ENCODE measurements around the gene DNAJB6. TPM values are rescaled to one million over a fixed set of nuclear protein-coding genes. Genes with fewer than 3 reads are reported as not detected.

The DNAJB6 gene
- total RNA-seq, 1 donor from 2014 or later, result 128 TPM

DNA sequence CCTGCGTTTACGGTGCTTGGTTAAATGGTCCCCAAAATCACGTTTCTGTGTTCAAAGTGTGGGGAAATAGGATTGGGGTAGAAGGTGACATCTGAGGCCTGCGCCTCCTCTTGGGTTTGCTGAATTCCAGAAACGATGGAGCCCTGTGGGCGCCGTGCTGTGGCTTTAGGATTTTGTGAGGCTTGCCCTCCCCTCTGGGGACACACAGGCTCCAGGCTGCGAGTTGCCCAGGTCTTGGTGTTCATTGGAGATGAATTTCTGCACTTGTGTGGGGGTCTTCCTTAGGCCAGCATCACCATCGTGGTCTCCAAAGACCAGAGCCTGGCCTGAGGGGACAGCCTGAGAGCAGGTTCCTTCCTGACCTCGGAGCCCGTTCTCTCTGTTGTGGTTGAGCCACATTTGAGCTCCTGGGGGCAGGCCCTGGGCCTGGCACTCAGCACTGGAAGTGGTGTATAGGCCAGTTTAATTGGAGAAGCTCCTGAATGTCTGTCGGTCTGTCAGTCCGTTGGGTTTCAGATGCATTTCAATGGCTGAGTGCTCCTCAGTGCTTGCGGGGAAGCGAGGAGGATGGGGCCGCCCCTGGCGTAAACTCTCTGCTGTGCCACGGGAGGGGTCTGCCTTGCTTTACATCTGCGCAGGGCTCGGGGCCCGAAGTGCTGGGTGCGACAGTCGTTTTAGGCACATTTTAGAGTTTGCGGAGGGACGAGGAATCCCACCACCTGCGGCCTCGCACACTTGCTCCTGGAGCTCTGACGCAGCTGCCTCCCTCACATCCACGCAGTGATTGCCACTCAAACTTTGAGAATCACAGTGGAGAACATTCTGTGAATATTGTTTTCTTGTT lies 71.7 kb downstream of the DNAJB6 start:
- DNase-seq, result no peak
- Mint-ChIP-seq H3K4me1 (peaks cover 18% of the 10 kb centered on the region), H3K27ac (no peak overlapping the region), H3K27me3 (no peaks in the 10 kb centered on the region), H3K4me3 (no peak overlapping the region), H3K36me3 (ENCODE audit: low read depth) (peaks cover 9% of the 10 kb centered on the region), H3K9me3 (no peaks in the 10 kb centered on the region)
- intact Hi-C loops (cut with micrococcal nuclease), result no loop called here

DNA sequence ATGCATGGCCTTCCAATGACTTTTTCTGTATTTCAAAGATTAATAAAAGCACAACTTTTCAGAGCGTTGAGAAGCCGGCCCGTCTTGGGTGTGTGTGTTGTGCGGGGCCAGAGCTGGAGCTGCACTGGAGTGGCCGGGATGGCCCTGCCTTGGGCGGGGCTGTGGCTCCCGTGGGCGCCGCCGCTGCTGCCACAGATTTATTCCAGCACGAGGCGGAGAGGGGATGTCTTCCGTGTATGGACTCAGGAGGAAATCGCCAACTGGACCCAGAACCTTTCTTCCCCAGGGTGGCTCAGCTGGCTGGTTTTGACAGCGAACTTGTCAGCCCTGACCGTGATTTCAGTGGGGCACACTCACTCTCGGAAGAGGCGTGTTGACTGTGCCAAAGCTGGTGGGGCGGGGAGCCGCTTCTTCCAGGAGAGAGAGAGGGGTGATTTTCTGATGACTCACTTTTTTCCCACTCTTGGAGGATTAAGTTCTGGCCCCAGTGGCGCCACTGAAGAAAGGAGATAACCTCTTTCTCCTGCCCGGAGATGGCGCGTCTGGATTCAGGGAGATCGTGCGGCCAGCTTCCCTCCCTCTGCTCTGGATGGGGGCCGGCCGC lies 72.4 kb downstream of the DNAJB6 start:
- Mint-ChIP-seq H3K4me3 (no peak overlapping the region), H3K9me3 (no peaks in the 10 kb centered on the region), H3K36me3 (ENCODE audit: low read depth) (peaks cover 9% of the 10 kb centered on the region), H3K27ac (no peak overlapping the region), H3K4me1 (peaks cover 18% of the 10 kb centered on the region), H3K27me3 (no peaks in the 10 kb centered on the region)
- no peak for DNase-seq
- intact Hi-C loops (cut with micrococcal nuclease), result no loop called here

DNA sequence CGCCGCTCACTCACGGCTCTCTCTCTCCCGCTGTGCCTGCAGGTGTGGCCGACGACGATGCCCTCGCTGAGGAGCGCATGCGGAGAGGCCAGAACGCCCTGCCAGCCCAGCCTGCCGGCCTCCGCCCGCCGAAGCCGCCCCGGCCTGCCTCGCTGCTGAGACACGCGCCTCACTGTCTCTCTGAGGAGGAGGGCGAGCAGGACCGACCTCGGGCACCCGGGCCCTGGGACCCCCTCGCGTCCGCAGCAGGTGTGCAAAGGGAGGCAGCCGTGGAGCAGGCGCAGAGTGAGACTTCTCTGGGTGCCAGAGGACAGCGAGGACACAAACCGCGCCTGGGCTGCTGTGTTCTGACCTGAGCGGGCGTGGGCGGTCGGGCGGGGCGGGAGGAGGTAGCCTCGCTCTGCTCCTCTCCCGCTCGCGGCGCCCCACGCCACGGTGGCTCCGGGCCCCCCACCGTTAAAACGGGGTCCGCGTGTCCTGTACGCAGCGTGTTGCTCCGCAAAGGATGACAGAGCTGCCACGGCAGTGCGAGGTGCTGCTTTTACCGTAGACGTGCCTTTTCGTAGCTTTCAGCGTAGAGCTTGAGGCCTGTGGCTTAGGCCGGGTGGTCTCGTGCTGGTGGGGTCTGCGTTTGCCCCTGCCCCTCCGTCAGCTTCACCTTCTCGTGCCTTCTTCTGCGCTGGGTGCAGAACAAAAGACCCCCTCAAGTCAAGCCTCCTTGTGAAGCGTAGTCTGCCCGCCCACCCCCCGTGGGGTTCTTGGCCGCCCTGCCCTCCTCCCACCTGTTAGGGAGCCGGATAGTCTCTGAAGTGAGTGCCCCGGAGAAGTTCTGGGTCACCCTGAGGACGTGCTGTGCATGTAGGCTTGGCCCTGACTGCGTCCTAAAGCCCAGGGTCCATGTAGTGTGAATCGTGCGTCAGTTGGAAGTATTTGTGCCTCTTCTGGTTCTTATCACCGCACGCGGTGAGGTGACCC lies 73.2 kb downstream of the DNAJB6 start:
- H3K36me3 Mint-ChIP-seq (ENCODE audit: low read depth), result peaks cover 9% of the 10 kb centered on the region
- no peaks in the 10 kb centered on the region for H3K9me3 Mint-ChIP-seq
- no peaks in the 10 kb centered on the region for H3K27me3 Mint-ChIP-seq
- DNase-seq, result no peak
- H3K4me1 Mint-ChIP-seq, result peaks cover 14% of the 10 kb centered on the region
- H3K4me3 Mint-ChIP-seq, result no peak overlapping the region
- intact Hi-C loops (cut with micrococcal nuclease), result no loop called here
- H3K27ac Mint-ChIP-seq, result no peak overlapping the region

DNA sequence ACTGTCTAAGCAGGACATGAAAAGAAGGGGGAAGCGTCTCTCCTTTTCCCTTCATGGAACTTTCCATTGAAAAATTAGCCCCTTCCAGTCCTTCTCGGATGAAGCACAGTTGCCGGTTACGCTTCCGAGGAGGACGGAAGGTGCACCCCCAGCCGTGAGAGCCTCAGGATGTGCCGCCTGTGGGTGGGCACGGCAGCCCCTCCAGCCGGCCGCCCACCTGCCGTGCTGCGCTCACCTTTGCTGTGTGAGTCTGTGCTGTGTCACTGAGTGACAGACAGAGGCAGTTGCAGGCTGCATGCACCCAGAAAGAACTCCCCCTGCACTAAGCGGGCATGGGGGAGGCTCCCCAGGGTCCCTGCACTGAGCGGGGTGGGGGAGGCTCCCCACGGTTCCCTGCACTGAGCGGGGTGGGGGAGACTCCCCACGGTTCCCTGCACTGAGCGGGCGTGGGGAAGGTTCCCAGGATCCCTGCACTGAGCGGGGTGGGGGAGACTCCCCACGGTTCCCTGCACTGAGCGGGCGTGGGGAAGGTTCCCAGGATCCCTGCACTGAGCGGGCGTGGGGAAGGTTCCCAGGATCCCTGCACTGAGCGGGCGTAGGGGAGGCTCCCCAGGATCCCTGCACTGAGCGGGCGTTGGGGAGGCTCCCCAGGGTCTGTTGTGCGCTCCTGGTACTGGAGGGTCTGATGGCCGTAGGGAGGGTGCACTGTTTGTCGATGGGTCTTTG lies 74.2 kb downstream of the DNAJB6 start:
- intact Hi-C loops (cut with micrococcal nuclease), result no loop called here
- no peak overlapping the region for H3K4me3 Mint-ChIP-seq
- H3K36me3 Mint-ChIP-seq (ENCODE audit: low read depth), result peaks cover 12% of the 10 kb centered on the region
- H3K27me3 Mint-ChIP-seq, result no peaks in the 10 kb centered on the region
- DNase-seq, result no peak
- H3K9me3 Mint-ChIP-seq, result no peaks in the 10 kb centered on the region
- no peak overlapping the region for H3K27ac Mint-ChIP-seq
- peaks cover 10% of the 10 kb centered on the region for H3K4me1 Mint-ChIP-seq

DNA sequence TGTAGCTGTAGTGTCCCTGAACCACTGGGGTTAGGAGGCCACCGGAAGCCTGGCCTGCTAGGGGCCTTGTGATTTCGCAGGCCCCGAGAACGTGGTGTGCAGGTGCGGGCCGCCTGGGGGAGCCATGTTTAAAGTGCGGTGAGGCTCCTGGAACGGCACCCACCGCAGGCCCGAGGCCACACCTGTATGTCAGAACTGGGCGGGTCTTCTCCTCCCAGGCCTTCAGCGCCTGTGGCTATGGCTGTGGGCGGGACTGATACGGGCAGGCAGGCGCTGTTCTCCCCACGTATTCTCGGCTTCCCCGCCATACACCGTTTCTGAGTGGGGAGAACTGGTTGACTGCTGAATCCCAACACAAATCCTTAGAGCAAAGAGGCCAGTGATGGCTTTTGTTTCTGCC lies 74.8 kb downstream of the DNAJB6 start:
- Mint-ChIP-seq H3K4me1 (peaks cover 10% of the 10 kb centered on the region), H3K27ac (peak overlapping the region; percentile 78), H3K27me3 (no peaks in the 10 kb centered on the region), H3K9me3 (no peaks in the 10 kb centered on the region), H3K36me3 (ENCODE audit: low read depth) (peaks cover 12% of the 10 kb centered on the region), H3K4me3 (no peak overlapping the region)
- no peak for DNase-seq
- intact Hi-C loops (cut with micrococcal nuclease), result no loop called here

DNA sequence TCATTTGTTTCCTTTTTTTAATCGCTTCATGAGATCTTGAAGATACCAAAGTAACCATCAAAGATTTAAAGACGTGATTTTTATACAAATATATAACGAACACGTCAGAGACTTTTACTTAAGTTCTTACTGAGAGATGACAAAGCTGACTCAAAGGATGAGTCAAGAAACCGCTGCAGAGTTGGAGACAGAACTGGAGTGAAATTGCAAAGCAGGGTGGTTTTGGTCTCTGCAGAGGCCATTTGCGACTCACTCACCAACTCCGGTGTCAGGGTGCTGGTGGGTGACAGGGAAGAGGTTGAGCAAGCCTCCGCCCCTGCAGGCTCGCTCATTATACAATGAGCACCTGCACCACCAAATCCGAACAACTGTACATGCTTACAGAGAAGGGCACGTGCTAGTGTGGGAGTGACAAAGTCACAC lies 75.2 kb downstream of the DNAJB6 start:
- Mint-ChIP-seq H3K27ac (peak overlapping the region; percentile 78), H3K27me3 (no peaks in the 10 kb centered on the region), H3K9me3 (no peaks in the 10 kb centered on the region), H3K36me3 (ENCODE audit: low read depth) (peaks cover 14% of the 10 kb centered on the region), H3K4me3 (no peak overlapping the region), H3K4me1 (peaks cover 10% of the 10 kb centered on the region)
- intact Hi-C loops (cut with micrococcal nuclease), result no loop called here
- DNase-seq, result no peak

DNA sequence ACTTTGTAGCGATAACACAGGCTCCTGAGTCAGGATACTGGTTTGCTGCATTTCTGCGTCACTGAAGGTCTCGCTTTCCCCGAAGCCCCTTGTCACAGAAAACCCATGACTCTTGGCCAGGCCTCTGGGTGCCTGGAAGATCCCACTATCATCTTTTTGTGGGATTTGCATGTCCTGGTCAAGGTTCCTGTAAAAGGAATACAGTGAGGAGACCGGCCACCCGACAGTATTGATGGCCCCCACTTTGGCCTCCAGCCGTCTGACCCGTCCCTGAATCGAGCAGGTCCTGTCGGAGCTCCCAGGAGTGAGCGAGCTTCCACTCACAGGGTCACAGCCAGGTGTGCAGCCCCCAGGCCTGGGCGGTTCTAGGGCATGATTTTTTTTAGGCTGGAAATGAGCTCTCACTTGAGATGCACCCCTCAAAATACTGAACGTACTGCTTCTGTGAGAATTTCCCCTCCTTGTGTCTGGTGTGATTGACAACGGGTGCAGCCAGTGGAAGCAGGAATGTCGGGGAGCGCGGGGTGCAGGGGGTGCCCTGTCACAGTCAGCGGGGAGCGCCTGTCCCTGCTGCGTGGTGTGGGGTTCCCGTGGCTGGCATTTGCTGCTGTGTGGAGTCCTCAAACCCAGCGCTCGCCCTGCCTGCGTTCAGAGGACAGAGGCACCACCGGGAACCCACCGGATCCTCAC lies 75.8 kb downstream of the DNAJB6 start:
- Mint-ChIP-seq H3K4me3 (no peak overlapping the region), H3K9me3 (no peaks in the 10 kb centered on the region), H3K36me3 (ENCODE audit: low read depth) (peaks cover 15% of the 10 kb centered on the region), H3K27me3 (no peaks in the 10 kb centered on the region), H3K27ac (no peak overlapping the region), H3K4me1 (peaks cover 10% of the 10 kb centered on the region)
- no peak for DNase-seq
- intact Hi-C loops (cut with micrococcal nuclease), result no loop called here

DNA sequence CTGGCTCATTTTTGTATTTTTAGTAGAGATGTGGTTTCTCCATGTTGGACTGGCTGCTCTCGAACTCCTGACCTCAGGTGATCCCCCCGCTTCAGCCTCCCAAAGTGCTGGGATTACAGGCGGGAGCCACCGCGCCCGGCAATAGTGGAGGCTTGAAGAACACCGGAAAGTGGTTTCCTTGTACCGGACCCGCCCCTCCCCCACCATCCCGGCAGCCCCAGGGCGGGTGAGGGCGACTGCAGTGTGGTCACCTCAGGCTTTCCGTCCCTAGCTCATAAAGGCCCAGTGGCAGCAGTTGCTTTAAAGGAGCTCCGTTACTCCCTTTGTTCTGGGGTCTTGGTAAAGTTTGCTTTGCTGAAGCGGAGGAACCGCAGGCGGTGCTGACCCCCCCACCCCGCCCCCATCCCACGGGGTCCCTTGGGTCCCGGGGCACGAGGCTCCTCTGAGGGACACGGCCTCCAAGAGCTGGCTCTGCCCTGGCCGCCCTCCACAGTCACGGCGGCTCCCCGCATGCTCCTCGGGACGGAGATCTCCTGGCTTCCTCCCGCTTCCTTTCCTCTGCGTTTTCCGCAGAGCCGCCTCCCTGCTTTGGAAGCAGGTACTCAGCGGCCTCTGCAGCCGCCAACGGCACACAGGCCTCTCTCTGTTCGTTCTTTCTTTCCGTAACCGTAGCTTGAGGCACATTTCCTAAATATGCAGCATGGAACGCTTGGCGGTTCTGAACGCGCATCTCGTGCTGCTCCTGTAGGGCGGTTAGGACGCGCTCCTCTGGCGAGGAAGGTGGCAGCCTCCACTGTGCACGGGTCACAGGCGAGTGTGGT lies 77.3 kb downstream of the DNAJB6 start:
- peaks cover 15% of the 10 kb centered on the region for H3K36me3 Mint-ChIP-seq (ENCODE audit: low read depth)
- no peaks in the 10 kb centered on the region for H3K9me3 Mint-ChIP-seq
- H3K27me3 Mint-ChIP-seq, result no peaks in the 10 kb centered on the region
- H3K4me1 Mint-ChIP-seq, result peaks cover 10% of the 10 kb centered on the region
- H3K4me3 Mint-ChIP-seq, result no peak overlapping the region
- no peak overlapping the region for H3K27ac Mint-ChIP-seq
- DNase-seq, result no peak
- intact Hi-C loops (cut with micrococcal nuclease), result no loop called here

DNA sequence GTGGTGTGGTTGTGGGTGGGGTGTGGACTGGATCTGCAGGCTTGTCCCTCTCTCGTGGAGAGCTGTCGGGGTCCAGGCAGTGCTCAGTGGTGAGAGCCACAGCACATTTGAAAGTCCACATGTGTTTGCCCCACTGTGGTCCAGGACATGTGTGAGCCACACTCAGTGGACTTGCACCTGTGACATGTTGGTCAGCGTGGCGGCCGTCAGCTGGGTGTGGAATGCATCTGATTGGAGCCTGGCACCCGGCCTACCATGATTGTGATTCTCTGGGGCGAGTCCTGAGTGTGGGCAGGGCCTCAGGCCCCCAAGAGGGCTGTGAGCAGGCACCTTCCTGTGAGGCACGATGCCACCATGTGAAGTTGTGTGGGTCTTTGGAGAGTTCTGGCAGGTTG lies 77.9 kb downstream of the DNAJB6 start:
- H3K4me1 Mint-ChIP-seq, result peaks cover 10% of the 10 kb centered on the region
- no peak for DNase-seq
- no peak overlapping the region for H3K27ac Mint-ChIP-seq
- intact Hi-C loops (cut with micrococcal nuclease), result no loop called here
- H3K9me3 Mint-ChIP-seq, result no peaks in the 10 kb centered on the region
- H3K27me3 Mint-ChIP-seq, result no peaks in the 10 kb centered on the region
- peaks cover 17% of the 10 kb centered on the region for H3K36me3 Mint-ChIP-seq (ENCODE audit: low read depth)
- H3K4me3 Mint-ChIP-seq, result no peak overlapping the region

DNA sequence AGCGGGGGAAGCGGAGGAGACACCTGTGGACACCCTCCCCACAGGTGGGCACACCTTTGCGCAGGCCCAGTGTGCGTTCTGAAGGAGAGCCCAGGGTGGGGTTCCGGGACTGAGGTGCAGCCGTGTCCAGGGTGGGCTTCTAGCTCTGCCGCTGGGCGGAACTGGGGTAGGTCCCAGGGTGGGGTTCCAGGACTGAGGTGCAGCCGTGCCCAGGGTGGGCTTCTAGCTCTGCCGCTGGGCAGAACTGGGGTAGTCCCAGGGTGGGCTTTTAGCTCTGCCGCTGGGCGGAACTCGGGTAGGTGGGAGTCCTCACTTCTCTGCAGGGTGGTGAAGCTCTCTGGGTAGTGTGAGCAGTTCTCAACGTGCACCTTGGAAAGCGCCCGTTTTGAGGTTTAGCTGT lies 78.7 kb downstream of the DNAJB6 start:
- H3K4me1 Mint-ChIP-seq, result peaks cover 10% of the 10 kb centered on the region
- H3K9me3 Mint-ChIP-seq, result no peaks in the 10 kb centered on the region
- H3K4me3 Mint-ChIP-seq, result no peak overlapping the region
- H3K36me3 Mint-ChIP-seq (ENCODE audit: low read depth), result peaks cover 17% of the 10 kb centered on the region
- intact Hi-C loops (cut with micrococcal nuclease), result no loop called here
- no peak for DNase-seq
- no peak overlapping the region for H3K27ac Mint-ChIP-seq
- no peaks in the 10 kb centered on the region for H3K27me3 Mint-ChIP-seq

DNA sequence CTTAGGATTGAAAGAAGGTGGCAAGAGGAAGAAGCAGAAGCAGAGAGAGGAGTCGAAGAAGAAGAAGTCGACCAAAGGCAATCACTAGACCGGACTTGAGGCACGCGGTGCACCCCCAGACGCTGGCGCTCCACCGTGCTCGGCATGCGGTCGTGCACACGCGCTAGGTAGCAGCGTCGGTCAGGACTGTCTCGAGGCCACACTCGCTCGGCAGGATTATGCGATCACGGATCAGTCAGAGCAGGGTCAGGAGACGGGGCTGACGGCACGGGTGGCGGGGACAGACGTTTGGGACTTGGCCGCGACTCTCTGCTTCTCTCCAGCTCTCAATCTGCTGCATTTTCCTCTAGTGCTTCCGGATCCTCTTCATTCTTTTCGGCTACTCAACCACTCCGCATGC lies 79.2 kb downstream of the DNAJB6 start:
- Mint-ChIP-seq H3K27me3 (no peaks in the 10 kb centered on the region), H3K36me3 (ENCODE audit: low read depth) (peaks cover 17% of the 10 kb centered on the region), H3K27ac (no peak overlapping the region), H3K4me1 (peaks cover 10% of the 10 kb centered on the region), H3K9me3 (no peaks in the 10 kb centered on the region), H3K4me3 (no peak overlapping the region)
- no peak for DNase-seq
- intact Hi-C loops (cut with micrococcal nuclease), result no loop called here

DNA sequence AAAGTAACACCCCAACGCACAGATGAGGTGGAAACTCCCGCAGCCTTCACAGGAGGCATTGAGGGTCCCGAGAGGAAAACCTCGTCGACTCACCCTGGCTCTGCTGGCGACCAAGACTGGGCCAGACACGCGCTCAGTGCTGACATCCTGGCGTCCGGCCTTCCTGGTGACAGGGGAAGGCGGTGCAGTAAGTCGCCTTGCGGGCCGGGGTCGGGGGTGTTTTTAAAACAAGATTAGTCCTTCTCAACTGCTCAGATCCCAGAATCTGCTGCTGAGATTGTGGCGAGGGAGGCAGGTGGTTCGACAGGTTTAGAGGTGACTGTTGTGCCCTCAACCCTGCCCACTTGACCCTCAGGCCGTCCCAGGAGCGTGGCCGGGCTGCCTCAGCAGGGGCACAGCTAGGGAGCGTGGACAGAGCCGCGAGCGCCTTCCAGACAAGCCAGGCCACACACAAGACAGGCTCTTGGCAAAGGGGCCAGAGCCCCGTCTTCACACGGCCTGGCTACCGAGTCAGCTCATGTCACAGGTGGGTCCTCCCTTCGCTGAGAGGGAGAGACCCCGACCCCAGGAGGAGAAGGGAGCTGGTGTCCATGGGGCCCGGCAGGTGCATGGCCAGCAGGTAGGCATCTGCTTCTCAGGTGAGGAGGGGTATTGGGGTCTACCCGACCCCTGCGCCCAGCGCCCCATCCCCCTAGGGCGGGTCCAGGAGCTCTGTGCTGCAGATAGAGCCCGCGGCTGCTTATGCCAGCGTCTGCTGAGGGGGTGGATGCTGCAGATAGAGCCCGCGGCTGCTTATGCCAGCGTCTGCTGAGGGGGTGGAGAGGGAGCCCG lies 81.6 kb downstream of the DNAJB6 start:
- Mint-ChIP-seq H3K4me1 (no peaks in the 10 kb centered on the region), H3K4me3 (no peak overlapping the region), H3K9me3 (no peaks in the 10 kb centered on the region), H3K36me3 (ENCODE audit: low read depth) (peaks cover 8% of the 10 kb centered on the region), H3K27me3 (no peaks in the 10 kb centered on the region), H3K27ac (no peak overlapping the region)
- intact Hi-C loops (cut with micrococcal nuclease), result no loop called here
- no peak for DNase-seq

All from activated CD4-positive, alpha-beta T cell treated with anti-CD3 and anti-CD28 coated beads, Interleukin-2, amount 10 ng/mL, durations not matched to agents 24 days and 14 days (primary cell).